ENCODE measurements around the gene CCR5AS.
A peak's percentile ranks its signal among the peaks of the same experiment; 100 is the strongest.
"Not testable (repeated sequence)": the region's sequence is repeated elsewhere in the genome, so short reads cannot be mapped to it uniquely, and the experiment has no call there.

The CCR5AS gene

GRCh38 chr3:46406788-46407611 is at the start of gene CCR5AS, which contains the start of gene CCRL2:
TSS of gene CCR5AS (minus strand) at chr3:46407066.
TSS of gene CCRL2 (plus strand) at chr3:46407259. CDS start at chr3:46408080, 821 bp downstream.
- DNase-seq: no peak

- no peak for DNase-seq
These were observed 49.3 kb upstream of the CCR5AS start for GRCh38 chr3:46456118-46456517.

GRCh38 chr3:46455231-46456115 is 48.6 kb upstream of the CCR5AS start:
- DNase-seq: no peak

- no peak for DNase-seq
These were observed 47.7 kb upstream of the CCR5AS start for GRCh38 chr3:46454606-46455005.

- DNase-seq: no peak
These were observed 47.3 kb upstream of the CCR5AS start for GRCh38 chr3:46454209-46454595.

- DNase-seq: no peak
These were observed 46.8 kb upstream of the CCR5AS start for GRCh38 chr3:46453526-46454208.

GRCh38 chr3:46449755-46450552 is 43.1 kb upstream of the CCR5AS start:
- no peak for DNase-seq

- no peak for DNase-seq
These were observed 41.9 kb upstream of the CCR5AS start for GRCh38 chr3:46448721-46449120.

GRCh38 chr3:46447228-46447985 is 40.5 kb upstream of the CCR5AS start:
- no peak for DNase-seq

- DNase-seq: peak; percentile 34
These were observed 36.0 kb upstream of the CCR5AS start for GRCh38 chr3:46442576-46443530.

- DNase-seq: no peak
These were observed 33.8 kb upstream of the CCR5AS start for GRCh38 chr3:46440531-46441294.

- DNase-seq: no peak
These were observed 32.0 kb upstream of the CCR5AS start for GRCh38 chr3:46438831-46439230.

- DNase-seq: no peak
These were observed 28.3 kb upstream of the CCR5AS start for GRCh38 chr3:46435081-46435726.

GRCh38 chr3:46433841-46434240 is 27.0 kb upstream of the CCR5AS start:
- no peak for DNase-seq

GRCh38 chr3:46433118-46433517 is 26.3 kb upstream of the CCR5AS start:
- DNase-seq: not testable (repeated sequence)

- DNase-seq: not testable (repeated sequence)
These were observed 25.0 kb upstream of the CCR5AS start for GRCh38 chr3:46431905-46432304.

GRCh38 chr3:46430879-46431278 is 24.0 kb upstream of the CCR5AS start:
- not testable (repeated sequence) for DNase-seq

- DNase-seq: no peak
These were observed 22.8 kb upstream of the CCR5AS start for GRCh38 chr3:46429671-46430070.

- no peak for DNase-seq
These were observed 22.4 kb upstream of the CCR5AS start for GRCh38 chr3:46429250-46429649.

Measured in hindlimb muscle (tissue), 1 donor.